GM18507 (cell line): ENCODE measurements around the gene WSCD2.
"Not testable (repeated sequence)": the region's sequence is repeated elsewhere in the genome, so short reads cannot be mapped to it uniquely, and the experiment has no call there.

Experiments used
- DNase-seq: peaks from one replicate; pipeline ENCODE4 v3.0.0; 2011; ENCODE audit warnings: low read depth; ENCODE audit not compliant: insufficient read length; ENCODE audit errors: extremely low spot score
- FAIRE-seq: peaks from 2 replicates; lab custom pipeline; 2011; peaks lifted over from hg19 to GRCh38; lab: Jason Lieb, UNC

WSCD2 gene

GRCh38 chr12:108214486-108214885 is 85.4 kb downstream of the WSCD2 start:
- DNase-seq: no peak
- peak; percentile 60 for FAIRE-seq

GRCh38 chr12:108215458-108215857 is 86.4 kb downstream of the WSCD2 start:
- DNase-seq (no peak), FAIRE-seq (no peak)

- DNase-seq (no peak), FAIRE-seq (no peak)
These were observed 89.8 kb downstream of the WSCD2 start for GRCh38 chr12:108218921-108219320.

- not testable (repeated sequence) for DNase-seq, FAIRE-seq
These were observed 96.0 kb downstream of the WSCD2 start for GRCh38 chr12:108225101-108225500.

GRCh38 chr12:108226866-108227265 is 97.8 kb downstream of the WSCD2 start:
- DNase-seq (no peak), FAIRE-seq (no peak)

GRCh38 chr12:108228746-108229145 is 99.7 kb downstream of the WSCD2 start:
- DNase-seq (no peak), FAIRE-seq (no peak)

GRCh38 chr12:108231109-108231905 is 102.2 kb downstream of the WSCD2 start:
- FAIRE-seq: no peak

GRCh38 chr12:108231909-108232434 is 102.9 kb downstream of the WSCD2 start:
- FAIRE-seq (no peak), DNase-seq (no peak)

More at GRCh38 chr12:108231109-108231905, 102.2 kb downstream of the WSCD2 start:
- no peak for DNase-seq

GRCh38 chr12:108232565-108232964 is 103.5 kb downstream of the WSCD2 start:
- DNase-seq: no peak

GRCh38 chr12:108234158-108234557 is 105.1 kb downstream of the WSCD2 start:
- DNase-seq: no peak
- FAIRE-seq: no peak

More at GRCh38 chr12:108232565-108232964, 103.5 kb downstream of the WSCD2 start:
- no peak for FAIRE-seq

- FAIRE-seq (no peak), DNase-seq (no peak)
These were observed 106.3 kb downstream of the WSCD2 start for GRCh38 chr12:108235197-108235984.

GRCh38 chr12:108235985-108236263 is 106.8 kb downstream of the WSCD2 start:
- no peak for DNase-seq
- FAIRE-seq: no peak

GRCh38 chr12:108236366-108236765 is 107.3 kb downstream of the WSCD2 start:
- DNase-seq (no peak), FAIRE-seq (no peak)

DNA sequence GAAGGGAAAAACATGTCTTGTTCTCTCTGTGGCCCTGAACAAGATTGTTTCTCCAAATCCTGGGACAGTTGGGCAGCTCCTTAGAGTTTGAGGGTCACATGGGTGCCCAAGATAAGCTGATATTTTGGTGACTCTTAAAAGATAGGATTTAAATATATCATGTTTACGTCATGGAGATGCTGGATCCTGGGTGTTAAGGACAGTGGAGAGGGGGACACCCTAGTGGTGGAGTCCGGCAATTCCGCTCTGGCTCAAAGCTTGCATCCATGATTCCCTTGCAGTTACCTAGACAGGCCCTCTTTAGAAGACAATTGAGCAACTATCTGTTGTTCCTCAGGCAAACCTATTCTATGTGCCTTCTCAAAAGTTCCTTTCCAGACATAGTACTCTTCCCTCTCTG is 108.2 kb downstream of the WSCD2 start:
- FAIRE-seq (no peak), DNase-seq (no peak)

- FAIRE-seq: no peak
- no peak for DNase-seq
These were observed 109.4 kb downstream of the WSCD2 start for GRCh38 chr12:108238474-108238873.

DNA sequence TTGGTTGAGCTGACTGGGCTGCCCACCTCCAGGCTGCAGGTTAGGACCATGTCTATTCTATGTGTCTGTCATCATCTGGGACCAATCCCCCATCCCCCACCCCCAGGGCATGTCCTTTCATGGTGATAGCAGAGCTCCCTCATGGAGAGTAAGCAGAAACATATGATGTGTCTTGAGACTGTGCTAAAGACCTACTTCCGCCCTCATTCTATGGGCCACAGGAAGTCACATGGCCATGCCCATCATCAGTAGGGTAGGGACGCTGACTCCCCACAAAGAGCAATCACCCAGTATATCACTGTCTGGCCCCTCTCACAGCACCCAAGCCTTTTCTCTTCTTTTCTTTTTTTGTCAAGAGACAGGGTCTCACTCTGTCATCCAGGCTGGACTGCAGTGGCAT is 110.3 kb downstream of the WSCD2 start:
- FAIRE-seq: no peak
- no peak for DNase-seq

- DNase-seq: no peak
- FAIRE-seq: no peak
These were observed 111.1 kb downstream of the WSCD2 start for GRCh38 chr12:108240027-108240785.

GRCh38 chr12:108240928-108241327 is 111.8 kb downstream of the WSCD2 start:
- DNase-seq (no peak), FAIRE-seq (no peak)

DNA sequence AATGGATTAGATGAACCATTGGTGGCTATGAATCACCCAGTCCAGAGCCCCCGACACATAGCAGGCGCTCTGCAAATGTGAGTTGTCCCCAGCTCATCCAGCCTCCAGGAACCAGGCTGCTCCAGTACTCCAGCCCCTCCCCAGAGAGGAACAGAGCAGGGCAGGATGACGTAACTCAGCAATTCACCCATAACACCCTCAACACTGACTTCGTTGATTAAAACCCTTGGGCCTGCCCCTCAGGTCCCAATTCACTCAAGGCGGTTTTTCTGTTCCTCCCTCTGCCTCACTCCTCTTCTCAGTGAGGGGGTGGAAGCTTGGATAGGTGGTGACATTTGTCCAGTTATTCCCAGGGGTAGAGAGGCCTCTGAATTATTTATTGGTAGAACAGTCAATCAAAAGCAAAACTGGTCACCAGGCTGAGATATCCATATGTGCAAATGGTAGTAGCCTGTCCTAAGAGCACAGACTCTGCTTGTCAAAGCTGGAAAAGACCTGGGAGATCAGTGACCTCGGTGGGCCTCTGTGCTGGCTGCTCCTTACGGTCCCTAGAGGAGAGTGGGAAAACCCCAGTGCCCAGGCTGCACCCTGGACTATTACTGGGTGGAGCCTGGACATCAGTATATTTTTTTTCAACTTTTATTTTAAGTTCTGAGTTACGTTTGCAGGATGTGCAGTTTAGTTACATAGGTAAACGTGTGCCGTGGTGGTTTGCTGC is 113.1 kb downstream of the WSCD2 start:
- DNase-seq (no peak), FAIRE-seq (no peak)
